HG03060 (cell line): Measurements from ENCODE around the gene TBC1D3I.
"Not testable (repeated sequence)": the region's sequence is repeated elsewhere in the genome, so short reads cannot be mapped to it uniquely, and the experiment has no call there.

Source experiments
- ATAC-seq: cut with Tn5 transposase; IDR thresholded peaks from one replicate; pipeline ENCODE4 v1.9.1; 2021; ENCODE audit warnings: low read depth, moderate number of reproducible peaks; ENCODE audit not compliant: unreplicated experiment

The TBC1D3I gene

DNA sequence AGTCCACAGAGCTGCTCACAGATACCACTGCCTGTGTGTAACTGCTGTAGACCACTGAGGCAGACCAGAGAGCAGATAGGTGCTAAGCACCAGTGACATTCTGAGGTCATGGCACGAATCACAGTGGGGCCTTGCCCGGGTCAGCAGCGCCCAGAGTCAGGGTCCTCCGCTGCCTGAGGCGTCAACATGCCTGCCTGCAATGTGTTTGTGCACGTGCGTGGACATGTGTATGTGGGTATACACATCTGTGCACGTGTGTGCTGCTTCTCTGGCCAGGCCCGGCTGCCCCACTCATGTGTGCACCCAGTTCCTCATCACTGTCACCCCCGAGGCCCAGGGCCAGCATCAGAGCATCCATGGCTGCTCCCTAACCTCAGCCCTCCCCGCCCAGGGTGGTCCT, at the start of gene TBC1D3I:
TSS of gene TBC1D3I (minus strand) at position 101 of the 400 bp plus-strand sequence. CDS start 1,585 bp downstream, outside the sequence.
- ATAC-seq = not testable (repeated sequence)

DNA sequence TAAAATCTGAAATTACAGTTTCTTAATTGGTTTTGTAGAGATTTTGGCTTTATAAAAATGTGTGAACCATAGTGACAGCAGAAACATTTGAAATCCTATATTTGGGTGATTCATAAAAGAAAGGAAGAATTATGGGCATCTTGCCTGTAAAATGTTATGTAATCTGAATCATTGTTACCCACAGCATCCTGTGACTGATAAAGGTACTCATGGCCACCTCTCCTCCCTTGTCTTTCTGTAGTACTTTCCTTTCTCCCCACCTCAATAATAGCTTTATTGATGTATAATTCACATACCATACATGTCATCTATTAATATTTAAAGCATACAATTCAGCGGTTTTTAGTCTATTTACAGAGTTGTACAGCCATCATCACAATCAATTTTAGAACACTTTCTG, 30.8 kb upstream of the TBC1D3I start:
- ATAC-seq = not testable (repeated sequence)

DNA sequence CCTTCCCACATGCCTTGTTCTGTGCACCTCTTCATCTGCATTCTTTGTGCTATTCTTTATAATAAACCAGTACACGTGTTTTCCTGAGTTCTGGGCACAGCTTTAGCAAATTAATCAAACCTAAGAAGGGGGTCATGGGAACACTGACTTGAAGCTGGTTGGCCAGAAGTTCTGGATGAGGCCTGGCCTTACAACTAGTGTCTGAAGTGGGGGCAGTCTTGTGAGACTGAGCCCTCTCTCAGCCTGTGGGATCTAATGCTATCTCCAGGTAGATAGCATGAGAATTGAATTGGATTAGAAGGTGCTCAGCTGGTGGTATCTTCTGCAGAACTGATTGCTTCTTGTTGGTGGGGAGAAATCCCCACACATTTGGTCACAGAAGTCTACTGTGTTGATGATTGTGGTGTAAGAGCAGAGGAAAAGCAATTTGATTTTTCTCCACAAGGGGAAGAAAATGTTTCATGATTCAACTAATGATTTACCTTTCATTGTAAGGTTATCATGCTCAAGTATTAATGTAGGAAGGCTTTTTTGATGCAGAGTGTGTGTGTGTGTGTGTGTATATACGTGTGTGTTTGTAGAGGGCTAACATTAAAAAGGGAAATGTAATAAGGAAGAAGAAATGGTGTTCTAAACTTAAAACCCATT, 25.7 kb upstream of the TBC1D3I start:
- ATAC-seq = not testable (repeated sequence)

DNA sequence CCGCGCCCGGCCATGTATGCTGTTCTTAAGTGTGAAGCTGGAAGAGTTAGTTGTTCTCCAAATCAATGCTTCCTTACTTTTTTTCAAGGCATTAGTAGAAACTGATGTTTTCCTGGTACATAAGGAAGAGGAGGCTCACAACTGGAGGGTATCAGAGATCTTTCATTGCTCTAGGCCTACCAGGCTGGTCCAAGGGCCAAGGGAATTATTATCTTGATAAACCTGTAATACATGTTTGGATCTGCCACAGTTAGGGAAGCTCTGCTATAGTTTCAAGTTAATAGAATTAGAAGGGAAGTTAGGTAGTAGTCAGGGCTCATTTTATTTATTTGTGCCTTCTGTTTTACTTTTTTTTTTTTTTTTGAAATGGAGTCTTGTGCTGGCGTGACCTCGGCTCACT, 19.8 kb upstream of the TBC1D3I start:
- ATAC-seq = not testable (repeated sequence)

DNA sequence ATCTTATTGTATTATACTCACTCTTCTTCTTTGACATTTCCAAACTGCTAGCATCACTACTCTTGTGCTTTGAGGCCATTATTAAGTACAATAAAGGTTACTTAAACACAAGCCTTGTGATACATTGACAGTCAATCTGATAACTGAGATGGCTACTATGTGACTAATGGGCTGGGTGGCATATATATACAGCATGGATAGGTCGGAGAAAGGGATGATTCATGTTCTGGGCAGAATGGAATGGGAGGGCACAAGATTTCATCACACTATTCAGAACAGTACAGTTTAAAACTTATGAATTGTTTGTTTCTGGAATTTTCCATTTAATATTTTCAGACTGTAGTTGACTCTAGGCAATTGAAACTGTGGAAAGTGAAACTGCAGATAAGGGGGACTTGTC, 18.9 kb upstream of the TBC1D3I start:
- ATAC-seq = not testable (repeated sequence)

DNA sequence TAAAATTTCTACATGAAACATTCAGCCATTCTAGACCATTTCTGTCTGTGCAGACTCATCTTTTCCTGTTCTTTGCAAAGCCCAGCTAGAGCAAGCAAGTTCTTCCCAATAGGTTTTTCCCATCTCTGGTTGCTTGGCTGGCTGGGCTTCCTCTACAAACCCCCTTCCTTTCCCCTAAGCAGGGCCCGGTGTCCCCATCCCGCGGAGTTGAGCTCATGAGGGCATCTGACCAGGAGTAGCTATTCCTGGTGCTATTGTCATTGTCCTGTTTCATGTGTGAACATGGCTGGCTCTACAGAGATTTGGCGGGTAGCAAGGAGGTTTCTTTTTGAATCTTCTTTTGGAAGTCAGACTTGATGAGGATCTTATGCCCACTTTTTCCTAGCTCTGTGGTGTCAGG, 22.3 kb downstream of the TBC1D3I start:
- not testable (repeated sequence) for ATAC-seq

DNA sequence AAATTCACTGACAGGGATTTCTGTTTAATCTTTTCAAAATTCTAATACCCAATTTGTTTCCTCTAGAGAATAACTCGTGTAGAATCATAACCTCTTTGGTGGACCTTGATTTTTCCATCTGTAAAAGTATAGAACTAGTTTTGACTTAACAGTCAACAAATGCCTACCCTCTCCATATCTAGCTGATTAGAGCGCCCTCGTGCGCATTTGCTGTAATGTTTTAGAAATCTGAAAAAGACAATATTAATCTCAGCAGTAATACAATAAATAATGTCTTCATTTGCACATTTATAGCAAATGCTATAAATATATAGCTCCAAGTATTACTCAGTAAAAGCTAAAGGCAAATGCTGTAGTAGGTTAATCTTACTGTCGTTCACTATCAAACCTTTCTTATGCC, 34.7 kb downstream of the TBC1D3I start:
- ATAC-seq = not testable (repeated sequence)

DNA sequence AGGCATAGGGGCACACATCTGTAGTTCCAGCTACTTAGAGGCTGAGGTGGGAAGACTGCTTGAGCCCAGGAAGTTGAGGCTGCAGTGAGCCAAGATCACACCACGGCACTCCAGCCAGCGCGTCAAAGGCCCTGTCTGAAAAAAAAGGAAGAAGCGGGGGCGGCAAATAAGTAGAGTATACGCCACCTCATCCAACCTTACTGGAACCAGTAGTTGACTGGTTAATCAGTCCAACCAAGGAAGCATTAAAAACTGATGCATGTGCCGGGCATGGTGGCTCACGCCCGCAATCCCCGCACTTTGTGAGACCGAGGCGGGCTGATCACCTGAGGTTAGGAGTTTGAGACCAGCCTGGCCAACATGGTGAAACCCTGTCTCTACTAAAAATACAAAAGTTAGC, 41.4 kb downstream of the TBC1D3I start:
- not testable (repeated sequence) for ATAC-seq

DNA sequence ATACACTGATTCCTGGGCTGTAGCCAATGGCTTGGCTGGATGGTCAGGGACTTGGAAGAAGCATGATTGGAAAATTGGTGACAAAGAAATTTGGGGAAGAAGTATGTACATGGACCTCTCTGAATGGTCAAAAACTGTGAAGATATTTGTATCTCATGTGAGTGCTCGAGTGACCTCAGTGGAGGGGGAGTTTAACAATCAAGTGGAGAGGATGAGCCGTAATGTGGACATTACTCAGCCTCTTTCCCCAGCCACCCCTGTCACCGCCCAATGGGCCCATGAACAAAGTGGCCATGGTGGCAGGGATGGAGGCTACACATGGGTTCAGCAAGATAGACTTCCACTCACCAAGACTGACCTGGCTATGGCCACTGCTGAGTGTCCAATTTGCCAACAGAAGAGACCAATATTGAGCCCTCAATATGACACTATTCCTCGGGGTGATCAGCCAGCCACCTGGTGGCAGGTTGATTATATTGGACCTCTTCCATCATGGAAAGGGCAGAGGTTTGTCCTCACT, 42.7 kb downstream of the TBC1D3I start:
- ATAC-seq = not testable (repeated sequence)

DNA sequence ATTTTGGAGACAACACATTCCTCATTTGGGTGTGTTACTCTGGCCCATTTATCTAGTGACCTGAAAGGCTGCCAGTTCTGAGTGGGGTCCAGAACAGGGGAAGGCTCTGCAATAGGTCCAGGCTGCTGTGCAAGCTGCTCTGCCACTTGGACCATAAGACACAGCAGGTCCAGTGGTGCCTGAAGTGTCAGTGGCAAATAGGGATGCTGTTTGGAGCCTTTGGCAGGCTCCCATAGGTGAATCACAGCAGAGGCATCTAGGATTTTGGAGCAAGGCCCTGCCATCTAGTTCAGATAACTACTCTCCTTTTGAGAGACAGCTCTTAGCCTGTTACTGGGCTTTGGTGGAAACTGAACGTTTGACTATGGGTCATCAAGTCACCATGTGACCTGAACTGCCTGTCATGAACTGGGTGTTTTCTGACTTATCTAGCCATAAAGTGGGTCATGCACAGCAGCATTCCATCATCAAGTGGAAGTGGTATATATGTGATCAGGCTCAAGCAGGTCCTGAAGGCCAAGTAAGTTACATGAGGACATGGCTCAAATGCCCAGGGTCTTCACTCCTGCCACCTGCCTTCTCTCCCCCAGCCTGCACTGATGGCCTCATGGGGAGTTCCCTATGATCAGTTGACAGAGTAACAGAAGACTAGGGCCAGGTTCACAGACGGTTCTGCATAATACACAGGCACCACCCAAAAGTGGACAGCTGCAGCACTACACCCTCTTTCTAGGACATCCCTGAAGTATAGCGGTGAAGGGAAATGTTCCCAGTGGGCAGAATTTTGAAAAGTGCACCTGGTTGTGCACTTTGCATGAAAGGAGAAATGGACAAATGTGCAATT, 43.4 kb downstream of the TBC1D3I start:
- not testable (repeated sequence) for ATAC-seq

DNA sequence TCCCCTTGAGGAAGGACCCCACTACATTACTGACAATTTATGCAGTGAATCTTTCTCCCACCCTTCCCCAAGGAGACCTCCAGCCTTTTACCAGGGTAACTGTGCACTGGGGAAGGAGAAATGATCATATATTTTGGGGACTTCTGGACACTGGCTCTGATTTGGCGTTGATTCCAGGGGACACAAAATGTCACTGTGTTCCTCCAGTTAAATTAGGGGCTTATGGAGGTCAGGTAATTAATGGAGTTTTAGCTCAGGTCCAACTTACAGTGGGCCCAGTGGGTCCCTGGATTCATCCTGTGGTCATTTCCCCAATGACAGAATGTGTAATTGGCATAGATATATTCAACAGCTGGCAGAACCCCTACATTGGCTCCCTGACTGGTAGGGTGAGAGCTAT, 44.8 kb downstream of the TBC1D3I start:
- ATAC-seq = not testable (repeated sequence)

DNA sequence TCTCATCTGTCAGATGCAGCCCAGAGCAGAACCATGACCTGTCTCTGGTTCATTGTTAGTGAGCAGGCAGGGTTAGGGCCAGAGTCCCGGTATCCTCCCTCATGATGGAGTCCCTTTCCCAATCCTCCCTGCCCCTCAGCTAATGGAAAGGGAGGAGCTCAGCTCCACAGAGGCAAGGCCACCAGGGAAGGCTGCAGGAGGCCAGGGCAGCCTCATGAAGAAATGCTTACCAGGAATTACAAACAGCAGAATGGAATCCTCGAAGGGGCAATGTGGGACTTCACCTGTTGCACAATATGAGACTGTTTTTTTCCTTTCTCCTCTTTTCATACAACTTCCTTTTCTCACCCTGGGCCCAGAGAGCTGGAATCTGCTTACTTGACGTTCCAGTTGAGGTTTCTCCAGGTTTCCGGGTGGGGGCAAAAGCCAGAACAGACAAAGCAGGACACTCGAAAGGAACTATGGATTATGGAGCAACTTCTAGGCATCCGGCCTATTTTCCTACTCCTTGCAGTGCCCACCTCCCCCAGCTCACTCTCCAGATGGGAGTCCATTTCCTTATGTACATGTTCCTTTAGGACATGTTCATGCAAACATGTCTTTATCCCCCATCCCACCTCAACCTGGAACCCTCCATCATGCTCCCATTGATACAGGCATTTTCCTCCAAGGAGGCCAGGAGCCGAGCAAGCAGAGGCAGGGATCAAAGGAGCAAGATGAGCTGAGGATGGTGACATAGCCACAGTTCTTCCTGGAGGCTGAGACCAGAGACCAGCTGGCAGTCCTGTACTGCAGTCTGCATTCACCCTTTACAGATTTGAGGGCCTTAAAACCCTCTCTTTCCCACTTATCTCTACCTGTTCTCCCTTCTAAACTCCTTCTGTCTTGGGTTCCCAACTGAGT, 48.7 kb downstream of the TBC1D3I start:
- ATAC-seq = not testable (repeated sequence)

DNA sequence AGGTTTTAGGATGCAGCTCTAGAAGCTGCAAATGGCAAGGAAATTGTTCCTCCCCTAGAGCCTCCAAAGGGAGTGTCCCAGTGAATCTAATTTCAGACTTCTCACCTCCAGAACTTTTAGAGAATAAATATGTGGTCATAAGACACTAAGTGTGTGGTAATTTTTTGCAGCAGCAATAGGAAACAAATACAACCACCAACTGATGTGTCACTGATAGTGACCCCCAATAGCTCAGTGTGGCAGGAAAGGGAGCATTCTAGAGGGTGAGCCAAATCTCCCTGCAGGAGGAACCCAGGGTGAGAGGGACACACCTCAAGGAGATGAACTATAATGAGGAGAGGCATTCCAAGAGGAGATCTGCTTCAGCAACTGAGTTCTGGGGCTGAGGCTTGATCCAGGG, 49.5 kb downstream of the TBC1D3I start:
- ATAC-seq = no peak

DNA sequence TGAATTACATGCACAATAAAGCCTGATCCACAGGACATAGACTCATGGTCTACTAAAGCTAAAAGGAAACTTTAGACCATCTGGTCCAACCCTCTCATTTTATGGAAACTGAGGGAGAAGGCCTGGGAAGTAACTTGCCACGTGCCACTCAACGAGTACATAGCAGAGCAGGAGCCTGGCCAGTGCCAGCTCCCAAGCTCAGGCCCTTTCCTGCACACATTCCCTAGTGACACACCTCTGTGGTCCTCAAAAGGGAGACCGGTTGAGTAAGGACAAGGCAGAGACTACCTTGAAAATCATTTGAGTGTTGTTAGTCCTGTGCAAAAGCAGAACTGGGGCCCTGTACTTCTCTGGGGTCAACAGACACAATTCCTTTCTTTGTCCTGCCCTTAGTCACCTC, 50.7 kb downstream of the TBC1D3I start:
- ATAC-seq = no peak

DNA sequence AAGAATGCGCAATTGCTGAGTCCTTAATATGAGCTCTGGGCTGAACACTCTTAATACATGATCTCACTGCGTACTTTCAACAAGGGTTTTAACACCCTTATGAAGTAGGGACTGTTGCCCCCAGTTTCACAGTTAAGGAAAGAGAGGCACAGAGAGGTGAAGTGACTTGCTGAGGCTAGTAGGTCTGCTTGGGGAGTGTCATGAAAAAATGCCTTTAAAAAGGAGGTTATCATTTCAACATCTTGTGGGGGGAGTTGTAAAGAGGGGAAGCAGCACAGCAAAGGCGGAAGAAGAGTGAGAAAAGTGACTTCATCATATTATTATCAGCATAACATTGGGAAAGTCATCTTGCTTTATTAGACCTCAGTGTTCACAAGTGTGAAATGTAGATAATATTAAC, 51.4 kb downstream of the TBC1D3I start:
- ATAC-seq = no peak

DNA sequence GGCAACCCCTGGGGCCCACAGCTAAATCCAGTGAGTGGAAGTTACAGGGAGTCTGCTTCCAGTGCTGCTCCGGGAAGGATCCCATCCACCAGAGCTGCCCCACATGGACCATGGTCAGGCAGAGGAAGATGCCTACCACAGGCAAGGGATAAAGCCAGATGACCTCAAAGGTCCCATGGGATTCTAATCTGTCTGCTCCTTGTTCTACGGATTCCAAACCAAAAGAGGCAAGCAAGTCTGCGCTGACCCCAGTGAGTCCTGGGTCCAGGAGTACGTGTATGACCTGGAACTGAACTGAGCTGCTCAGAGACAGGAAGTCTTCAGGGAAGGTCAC, 52.1 kb downstream of the TBC1D3I start:
- ATAC-seq = no peak

DNA sequence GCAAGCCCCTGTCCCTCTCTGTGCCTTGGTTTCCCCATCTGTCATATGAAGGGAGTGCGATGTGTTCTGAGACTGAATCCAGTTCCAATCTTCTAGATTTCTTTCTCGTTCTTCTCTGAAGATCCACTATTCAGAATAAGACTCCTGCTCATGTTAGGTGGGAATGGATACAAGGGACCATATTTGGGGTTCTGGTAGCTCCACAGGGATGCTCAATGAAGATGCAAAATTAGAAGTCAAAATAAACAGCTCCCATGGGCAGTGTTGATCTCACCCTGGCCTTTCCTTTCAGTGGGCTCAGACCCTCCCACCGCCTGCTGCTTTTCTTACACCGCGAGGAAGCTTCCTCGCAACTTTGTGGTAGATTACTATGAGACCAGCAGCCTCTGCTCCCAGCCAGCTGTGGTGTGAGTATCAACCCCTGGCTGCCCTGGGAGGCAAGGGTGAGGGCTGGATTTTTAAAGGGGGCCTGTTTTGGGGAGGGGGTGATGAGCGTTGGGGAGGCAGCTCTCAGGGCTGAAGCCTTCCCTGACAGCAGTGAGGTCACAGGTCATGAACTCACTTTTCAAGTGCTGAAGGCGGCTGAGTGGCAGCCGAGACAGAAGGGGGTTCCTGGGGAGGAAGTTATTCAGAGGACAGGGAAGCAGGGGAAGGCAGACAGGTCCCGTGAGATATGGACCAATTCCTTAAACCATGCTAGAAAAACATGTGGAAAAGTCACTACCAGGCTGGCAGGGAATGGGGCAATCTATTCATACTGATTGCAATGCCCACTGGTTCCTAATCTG, 52.7 kb downstream of the TBC1D3I start:
- ATAC-seq = not testable (repeated sequence)

DNA sequence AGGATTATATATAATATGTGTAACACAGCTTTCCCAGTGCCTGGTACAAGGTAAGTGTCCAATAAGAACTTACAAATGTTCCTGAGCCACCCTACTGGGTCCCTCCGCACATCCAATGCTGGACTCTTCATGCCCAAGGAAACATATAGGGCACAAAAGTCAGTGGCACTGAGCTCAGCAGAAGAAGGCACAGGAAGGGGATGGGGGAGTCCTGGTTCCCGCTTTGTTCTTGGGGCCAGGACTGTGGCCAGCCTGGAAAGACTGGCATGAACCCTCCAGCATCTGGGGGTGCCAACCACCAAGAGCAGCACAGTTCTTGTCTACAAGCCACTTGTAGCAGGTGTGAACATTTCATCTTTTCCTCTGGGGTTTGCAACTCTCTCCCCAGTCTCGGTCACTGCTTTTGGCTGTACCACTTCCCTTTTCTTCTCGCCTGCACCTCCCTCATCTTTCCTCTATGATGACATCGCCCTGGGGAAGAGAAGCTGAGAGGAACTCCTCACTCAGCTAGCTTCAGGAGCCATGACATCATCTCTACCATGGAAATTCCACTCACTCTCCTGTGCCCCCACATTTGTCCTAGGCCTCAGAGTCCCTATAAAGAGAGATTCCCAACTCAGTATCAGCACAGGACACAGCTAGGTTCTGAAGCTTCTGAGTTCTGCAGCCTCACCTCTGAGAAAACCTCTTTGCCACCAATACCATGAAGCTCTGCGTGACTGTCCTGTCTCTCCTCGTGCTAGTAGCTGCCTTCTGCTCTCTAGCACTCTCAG, 53.7 kb downstream of the TBC1D3I start, which contains the start of gene CCL4L2:
TSS of gene CCL4L2 (plus strand) at position 625 of the 773 bp plus-strand sequence.
- ATAC-seq = peak; percentile 41

DNA sequence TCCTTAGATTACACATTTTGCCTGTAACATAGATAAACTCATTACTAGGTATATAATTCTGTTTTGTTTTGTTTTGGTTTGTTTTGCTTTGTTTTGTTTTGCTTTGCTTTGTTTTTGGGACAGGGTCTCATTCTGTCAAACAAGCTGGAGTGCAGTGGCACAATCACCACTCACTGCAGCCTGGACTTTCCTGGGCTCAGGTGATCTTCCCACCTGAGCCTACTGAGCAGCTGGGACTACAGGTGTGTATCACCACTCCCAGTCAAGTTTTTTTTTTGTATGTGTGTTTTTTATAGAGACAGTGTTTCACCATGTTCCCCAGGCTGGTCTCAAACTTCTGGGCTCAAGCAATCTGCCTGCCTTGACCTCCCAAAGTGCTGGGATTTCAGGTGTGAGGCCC, 54.8 kb downstream of the TBC1D3I start:
- ATAC-seq = no peak
